HG03575 (cell line): ENCODE data around the gene CXXC5.

Experiments used
- ATAC-seq: cut with Tn5 transposase; IDR thresholded peaks from one replicate; pipeline ENCODE4 v1.9.1; 2021; ENCODE audit not compliant: unreplicated experiment, insufficient number of reproducible peaks, low FRiP score; ENCODE audit errors: extremely low read depth

Gene CXXC5

GRCh38 chr5:139687656-139688055 is 39.5 kb downstream of the CXXC5 start:
- no peak for ATAC-seq

DNA sequence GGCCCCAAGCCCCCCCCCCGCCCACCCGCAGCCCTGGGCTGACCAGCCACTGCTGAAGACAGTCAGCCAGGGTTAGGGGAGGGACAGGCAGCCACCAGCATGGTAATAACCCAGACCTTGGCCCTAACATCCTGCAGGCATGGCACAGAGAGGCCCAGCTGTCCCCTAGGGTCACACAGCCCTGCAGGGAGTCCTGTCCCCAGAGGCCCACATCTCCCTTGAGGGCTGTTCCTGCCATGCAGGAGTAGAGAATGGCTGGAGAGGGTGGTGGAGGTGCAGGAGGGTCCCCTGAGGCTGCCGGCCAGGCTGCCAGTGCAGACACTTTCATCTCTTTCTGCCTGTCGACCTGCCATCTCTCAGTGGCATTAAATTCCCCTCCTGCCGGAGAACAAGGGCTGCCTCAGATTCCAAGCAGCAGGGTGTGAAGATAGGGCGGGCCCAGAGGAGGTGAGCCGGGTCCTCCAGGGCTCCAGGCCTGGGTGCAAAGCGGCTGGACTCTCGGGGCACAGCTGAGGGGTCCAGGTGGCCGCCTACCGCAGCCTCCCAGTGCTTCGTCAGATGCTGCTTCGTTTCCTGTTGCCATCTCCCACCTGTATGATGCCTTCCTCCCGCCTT is 40.0 kb downstream of the CXXC5 start:
- ATAC-seq = no peak

DNA sequence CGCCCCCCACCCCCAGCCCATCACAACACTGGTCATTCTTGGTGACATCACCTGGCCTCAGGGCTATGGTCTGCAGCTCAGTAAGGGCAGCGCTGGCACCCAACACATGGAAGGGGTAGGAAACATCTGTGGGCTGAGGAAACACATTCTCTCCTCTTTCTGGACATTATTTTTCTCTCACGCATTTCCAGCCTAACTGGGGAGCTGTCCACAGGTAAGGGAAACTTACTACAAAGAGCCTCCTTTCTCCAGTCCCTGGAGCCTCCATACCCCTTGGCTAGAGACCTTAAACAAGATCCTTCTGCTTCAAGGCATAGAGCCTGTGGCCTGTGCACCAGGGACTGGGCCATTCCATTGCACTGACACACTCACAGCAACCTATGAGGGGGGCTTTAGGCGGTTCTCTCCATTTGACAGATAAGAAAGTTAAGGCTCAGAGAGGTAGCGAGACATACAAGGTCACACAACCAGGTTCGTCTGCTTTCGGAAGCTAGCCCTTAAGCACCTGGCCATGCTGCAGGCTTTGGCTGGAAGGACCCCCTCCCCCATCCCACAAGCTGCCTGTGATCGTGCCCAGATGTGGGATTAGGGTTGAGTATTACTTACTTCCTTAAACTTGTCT is 40.7 kb downstream of the CXXC5 start:
- ATAC-seq = no peak

GRCh38 chr5:139689631-139690063 is 41.5 kb downstream of the CXXC5 start:
- no peak for ATAC-seq

DNA sequence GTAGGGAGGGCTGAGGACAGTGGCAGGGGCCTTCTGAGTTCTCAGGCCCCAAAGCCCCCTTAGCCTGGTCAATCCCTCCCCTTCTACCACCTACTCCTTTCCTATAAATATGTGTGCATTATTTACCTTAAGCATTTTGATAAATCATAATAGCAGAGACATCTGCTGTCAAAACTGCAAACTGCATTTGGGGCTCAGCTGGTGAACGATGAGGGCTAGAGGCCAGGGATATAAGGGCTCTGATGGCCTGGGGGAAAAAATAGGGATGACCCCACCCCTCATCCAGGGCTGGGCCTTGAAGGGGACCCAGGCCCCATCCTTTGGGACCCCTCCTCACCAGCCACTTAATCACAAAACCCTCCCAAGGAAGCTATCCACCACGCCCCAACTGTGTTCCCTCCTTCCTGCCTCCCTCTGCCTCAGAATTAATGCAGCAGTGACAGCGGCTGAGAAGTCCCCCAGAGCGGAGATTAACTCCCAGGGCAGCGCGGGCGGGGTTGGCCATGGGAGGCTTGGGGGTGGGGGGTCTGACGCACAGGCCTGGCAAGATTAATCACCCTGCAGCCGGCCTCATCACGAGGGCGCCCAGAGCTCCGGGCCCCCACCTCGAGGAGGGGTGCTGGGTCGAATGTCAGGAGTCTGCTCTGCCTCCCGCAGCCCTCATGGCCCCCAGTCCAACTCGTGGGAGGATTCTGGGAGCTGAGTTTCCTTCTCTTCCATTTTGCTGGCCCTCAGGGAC is 42.1 kb downstream of the CXXC5 start:
- no peak for ATAC-seq

- ATAC-seq = no peak
Measured at GRCh38 chr5:139690803-139691629, 42.9 kb downstream of the CXXC5 start.

DNA sequence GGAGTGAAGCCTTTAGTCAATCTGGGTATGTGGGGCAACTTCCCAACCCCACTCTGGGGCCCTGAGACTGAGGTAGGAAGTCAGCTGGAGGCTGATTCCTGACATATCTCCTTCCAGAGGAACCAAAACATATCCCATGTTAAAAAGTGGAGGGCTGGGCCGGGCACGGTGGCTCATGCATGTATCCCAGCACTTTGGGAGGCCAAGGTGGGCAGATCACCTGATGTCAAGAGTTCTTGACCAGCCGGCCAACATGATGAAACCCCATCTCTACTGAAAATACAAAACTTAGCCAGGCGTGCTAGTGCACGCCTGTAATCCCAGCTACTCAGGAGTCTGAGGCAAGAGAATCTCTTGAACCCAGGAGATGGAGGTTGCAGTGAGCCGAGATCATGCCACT is 44.0 kb downstream of the CXXC5 start:
- no peak for ATAC-seq

- ATAC-seq = no peak
Measured at GRCh38 chr5:139692679-139693308, 44.6 kb downstream of the CXXC5 start.

- no peak for ATAC-seq
Measured at GRCh38 chr5:139693676-139694364, 45.7 kb downstream of the CXXC5 start.

DNA sequence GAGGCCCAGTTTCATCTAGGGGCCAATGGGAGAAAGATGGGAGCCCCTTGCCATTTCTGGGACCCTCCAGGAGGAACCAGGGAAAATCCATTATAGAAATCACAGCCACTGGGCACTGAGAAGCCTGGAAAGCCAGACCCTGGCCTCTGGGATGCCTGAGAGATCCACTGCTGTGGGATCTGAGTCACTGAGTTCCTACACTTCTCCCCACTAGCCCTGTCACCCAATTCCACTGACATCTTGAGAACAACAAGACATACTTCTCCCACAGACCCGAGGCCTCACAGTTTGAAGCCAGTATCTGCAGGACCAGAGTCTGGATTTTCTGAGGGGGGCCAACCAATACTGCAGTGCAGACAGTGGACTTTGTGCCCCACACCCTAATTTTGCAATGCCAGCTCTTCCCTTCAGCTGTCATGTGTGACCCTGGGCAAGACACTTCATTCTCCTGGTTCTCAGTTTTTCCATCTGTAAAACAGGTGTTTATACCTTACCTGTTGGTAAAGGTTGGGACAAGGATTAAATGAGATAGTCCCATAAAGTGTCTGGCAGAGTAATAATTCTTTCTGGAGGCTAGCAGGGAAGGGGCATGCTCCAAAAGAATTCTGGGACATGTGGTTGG is 46.5 kb downstream of the CXXC5 start:
- no peak for ATAC-seq

- ATAC-seq = no peak
Measured at GRCh38 chr5:139695178-139695573, 47.0 kb downstream of the CXXC5 start.

- ATAC-seq = no peak
Measured at GRCh38 chr5:139696167-139696893, 48.2 kb downstream of the CXXC5 start.

- ATAC-seq = no peak
Measured at GRCh38 chr5:139696894-139697658, 48.9 kb downstream of the CXXC5 start.

DNA sequence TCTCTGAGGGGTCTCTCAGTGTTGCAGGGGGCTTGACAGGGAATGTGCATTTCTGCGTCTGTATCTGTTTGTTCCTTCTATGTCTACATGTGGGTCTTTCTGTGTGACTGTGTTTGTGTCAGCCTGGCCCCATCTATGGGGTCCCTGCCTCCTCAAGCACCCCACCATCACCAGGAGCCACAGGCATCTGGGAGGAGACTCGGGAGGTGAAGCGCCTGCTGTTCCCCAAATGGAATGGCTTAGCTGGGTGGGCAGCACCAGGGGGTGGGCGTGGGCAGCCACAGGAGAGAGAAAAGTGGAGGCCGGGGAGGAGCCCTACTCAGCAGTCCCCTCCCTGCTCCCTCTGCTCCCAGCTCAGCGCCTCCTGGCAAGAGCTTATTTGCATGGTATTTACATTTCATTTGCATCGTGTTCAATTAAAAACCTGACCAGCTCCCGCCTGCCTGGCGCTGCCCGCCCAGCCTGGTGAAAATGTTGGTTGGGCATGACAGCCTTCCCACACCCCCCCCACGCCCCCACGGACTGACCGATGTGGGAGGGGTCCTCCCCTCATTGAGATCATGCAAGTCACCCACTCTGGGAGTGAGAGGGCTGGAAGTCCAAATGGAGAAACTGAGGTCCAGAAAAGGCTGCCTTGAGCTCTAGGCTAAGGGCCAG is 50.5 kb downstream of the CXXC5 start:
- ATAC-seq = no peak

DNA sequence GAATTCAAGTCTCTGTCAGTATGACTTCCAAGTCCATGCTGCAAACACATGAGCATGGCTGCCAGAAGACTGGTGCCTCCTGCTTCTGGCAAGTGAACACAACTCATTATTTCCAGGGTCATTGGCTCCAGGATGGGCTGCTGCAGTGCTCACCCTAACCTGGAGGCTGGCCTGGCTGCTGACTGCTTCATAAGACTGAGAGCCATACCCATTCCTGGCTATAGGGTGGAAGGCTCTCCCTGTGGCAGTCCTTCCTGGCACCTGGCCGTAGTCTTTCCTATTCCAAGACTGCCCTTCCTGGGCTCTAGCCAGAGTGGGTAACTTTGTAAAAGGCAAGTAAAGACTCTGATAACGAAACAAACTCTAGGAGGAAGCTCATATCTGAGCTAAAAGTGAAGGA is 51.2 kb downstream of the CXXC5 start:
- ATAC-seq = no peak

GRCh38 chr5:139700711-139701055 is 52.5 kb downstream of the CXXC5 start:
- no peak for ATAC-seq
